Trophoblast cell (in vitro differentiated cells and primary cell): ENCODE measurements around the gene CEACAM5.

Source experiments
- DNase-seq, 2 donors: peaks; one replicate each; pipeline ENCODE4 v3.0.0-alpha.2; 2016
- H2AFZ ChIP-seq: 2 replicates; pipeline ENCODE4 v1.6.1; 2013; ENCODE audit warnings: low read length, moderate library complexity, mild to moderate bottlenecking; ENCODE audit not compliant: insufficient read depth, poor library complexity
- H2AK5ac ChIP-seq: 2 replicates; pipeline ENCODE4 v1.6.1; 2013; ENCODE audit warnings: mild to moderate bottlenecking, low read length
- H2BK120ac ChIP-seq: 2 replicates; pipeline ENCODE4 v1.6.1; 2013; ENCODE audit warnings: low read length, mild to moderate bottlenecking, moderate library complexity; ENCODE audit not compliant: insufficient read depth, poor library complexity
- H2BK12ac ChIP-seq: 2 replicates; pipeline ENCODE4 v1.6.1; 2013; ENCODE audit warnings: mild to moderate bottlenecking, low read length, moderate library complexity
- H2BK5ac ChIP-seq: 2 replicates; pipeline ENCODE4 v1.6.1; 2013; ENCODE audit warnings: low read length, low read depth, moderate library complexity, mild to moderate bottlenecking; ENCODE audit not compliant: poor library complexity
- H3K14ac ChIP-seq: 2 replicates; pipeline ENCODE4 v1.6.1; 2013; ENCODE audit warnings: mild to moderate bottlenecking, low read length
- H3K18ac ChIP-seq: 2 replicates; pipeline ENCODE4 v1.6.1; 2013; ENCODE audit warnings: mild to moderate bottlenecking, low read length
- H3K23ac ChIP-seq: 2 replicates; pipeline ENCODE4 v1.6.1; 2013; ENCODE audit warnings: low read length
- H3K27ac ChIP-seq: 2 replicates; pipeline ENCODE4 v1.5.1; 2013; ENCODE audit warnings: low read depth, mild to moderate bottlenecking, inconsistent platforms, low read length, moderate library complexity
- H3K27me3 ChIP-seq: 2 replicates; pipeline ENCODE4 v1.6.1; 2013; ENCODE audit warnings: inconsistent platforms, mild to moderate bottlenecking, low read length, moderate library complexity; ENCODE audit not compliant: insufficient read depth
- H3K36me3 ChIP-seq, 2 experiments: 1 replicate in 1 of 2; 2 replicates in 1 of 2; pipeline ENCODE4 v1.6.1; 2013; ENCODE audit warnings: low read length in 2 of 2, mild to moderate bottlenecking in 2 of 2, moderate library complexity in 1 of 2; ENCODE audit not compliant: insufficient read depth in 2 of 2, control insufficient read depth in 1 of 2
- H3K4ac ChIP-seq: 2 replicates; pipeline ENCODE4 v1.6.1; 2013; ENCODE audit warnings: low read depth, mild to moderate bottlenecking, low read length, moderate library complexity
- H3K4me1 ChIP-seq, 2 experiments: 1 replicate in 1 of 2; 2 replicates in 1 of 2; pipeline ENCODE4 v1.6.1; 2013; ENCODE audit warnings: low read length in 2 of 2, mild to moderate bottlenecking in 2 of 2, moderate library complexity in 1 of 2; ENCODE audit not compliant: insufficient read depth in 2 of 2, control insufficient read depth in 1 of 2
- H3K4me2 ChIP-seq: 2 replicates; pipeline ENCODE4 v1.6.1; 2013; ENCODE audit warnings: inconsistent platforms, mild to moderate bottlenecking, low read length, moderate library complexity
- H3K4me3 ChIP-seq: 2 replicates; pipeline ENCODE4 v1.5.1; 2013; ENCODE audit warnings: mild to moderate bottlenecking, low read depth, low read length, inconsistent platforms
- H3K79me1 ChIP-seq: one replicate; pipeline ENCODE4 v1.6.1; 2013; ENCODE audit warnings: low read length
- H3K79me2 ChIP-seq: 2 replicates; pipeline ENCODE4 v1.6.1; 2013; ENCODE audit warnings: low read length, mild to moderate bottlenecking; ENCODE audit not compliant: control insufficient read depth, insufficient read depth, poor library complexity
- H3K9ac ChIP-seq: 2 replicates; pipeline ENCODE4 v1.6.1; 2013; ENCODE audit warnings: mild to moderate bottlenecking, low read length
- H3K9me3 ChIP-seq: 2 replicates; pipeline ENCODE4 v1.6.1; 2013; ENCODE audit warnings: low read depth, mild to moderate bottlenecking, control low read depth, inconsistent platforms, low read length; ENCODE audit not compliant: insufficient read depth
- H4K12ac ChIP-seq: 2 replicates; pipeline ENCODE4 v1.6.1; 2013; ENCODE audit warnings: low read depth, mild to moderate bottlenecking, low read length, moderate library complexity
- H4K8ac ChIP-seq: 2 replicates; pipeline ENCODE4 v1.6.1; 2013; ENCODE audit warnings: low read depth, mild to moderate bottlenecking, low read length, moderate library complexity
- H4K91ac ChIP-seq: one replicate; pipeline ENCODE4 v1.6.1; 2013; ENCODE audit warnings: low read depth, mild to moderate bottlenecking, low read length, moderate library complexity
- WGBS: extraction: QIAGEN DNeasy Blood & Tissue Kit; methylation state at CpG from one replicate; pipeline ENCODE4 v1.1.7; 2013; ENCODE audit warnings: missing lambda C conversion rate; ENCODE audit not compliant: insufficient read length, insufficient coverage; ENCODE audit errors: extremely low coverage; 5-methylcytosine and 5-hydroxymethylcytosine counted together

Gene CEACAM5

GRCh38 chr19:41688687-41689086, 19.7 kb upstream of the CEACAM5 start:
- Histone ChIP-seq H3K4me2 (no peak overlapping the region), H3K18ac (no peak overlapping the region), H3K27me3 (no peaks in the 10 kb centered on the region), H4K91ac (no peak overlapping the region), H3K4me1 (no peaks in the 10 kb centered on the region), H3K14ac (no peak overlapping the region), H3K23ac (no peak overlapping the region), H3K79me2 (no peaks in the 10 kb centered on the region), H3K4ac (no peak overlapping the region), H4K8ac (no peak overlapping the region), H3K9me3 (peaks cover 55% of the 10 kb centered on the region), H4K12ac (no peak overlapping the region), H3K79me1 (no peaks in the 10 kb centered on the region), H3K4me3 (no peak overlapping the region), H2AFZ (no peak overlapping the region), H3K36me3 (no peaks in the 10 kb centered on the region), H3K9ac (no peak overlapping the region), H2BK12ac (no peak overlapping the region), H2BK120ac (no peak overlapping the region), H3K27ac (no peak overlapping the region), H2BK5ac (no peak overlapping the region), H2AK5ac (no peak overlapping the region)
- DNase-seq, result no peak
- no CpG with 5 or more reads among the region's 4 CpGs for WGBS

- Histone ChIP-seq H2AK5ac (no peak overlapping the region), H3K23ac (no peak overlapping the region), H3K9me3 (peaks cover 56% of the 10 kb centered on the region), H4K8ac (no peak overlapping the region), H3K79me1 (no peaks in the 10 kb centered on the region), H3K36me3 (no peaks in the 10 kb centered on the region), H3K4me2 (no peak overlapping the region), H3K4me3 (peak overlapping the region; percentile 37), H2AFZ (no peak overlapping the region), H3K79me2 (no peaks in the 10 kb centered on the region), H2BK120ac (no peak overlapping the region), H3K4me1 (no peaks in the 10 kb centered on the region), H3K27me3 (no peaks in the 10 kb centered on the region), H2BK12ac (no peak overlapping the region), H4K91ac (no peak overlapping the region), H2BK5ac (no peak overlapping the region), H4K12ac (no peak overlapping the region), H3K14ac (no peak overlapping the region), H3K27ac (no peak overlapping the region), H3K4ac (no peak overlapping the region), H3K9ac (no peak overlapping the region), H3K18ac (no peak overlapping the region)
- no CpG with 5 or more reads among the region's 4 CpGs for WGBS
- no peak for DNase-seq
These were observed 18.2 kb upstream of the CEACAM5 start for GRCh38 chr19:41689993-41690800.

DNA sequence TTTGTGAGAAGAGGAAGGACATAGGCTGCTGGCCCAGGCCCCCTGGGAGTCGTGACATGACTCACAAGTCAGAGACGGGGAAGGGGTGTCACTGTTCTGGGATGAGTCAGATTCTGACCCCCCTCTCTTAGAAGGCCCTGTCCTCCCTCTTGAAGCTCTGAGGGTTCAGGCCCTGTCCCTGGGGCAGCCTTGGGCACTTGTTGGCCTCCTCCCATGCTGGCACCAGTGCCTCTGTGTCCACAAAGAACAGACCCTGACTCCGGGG, 17.7 kb upstream of the CEACAM5 start:
- Histone ChIP-seq H2AK5ac (no peak overlapping the region), H3K23ac (no peak overlapping the region), H3K4me3 (no peak overlapping the region), H2AFZ (no peak overlapping the region), H4K91ac (no peak overlapping the region), H3K79me2 (no peaks in the 10 kb centered on the region), H3K4ac (no peak overlapping the region), H3K79me1 (no peaks in the 10 kb centered on the region), H3K18ac (no peak overlapping the region), H3K36me3 (no peaks in the 10 kb centered on the region), H3K14ac (no peak overlapping the region), H2BK12ac (no peak overlapping the region), H3K9me3 (peaks cover 62% of the 10 kb centered on the region), H2BK5ac (no peak overlapping the region), H3K4me2 (no peak overlapping the region), H3K27ac (no peak overlapping the region), H3K27me3 (no peaks in the 10 kb centered on the region), H4K8ac (no peak overlapping the region), H4K12ac (no peak overlapping the region), H3K9ac (no peak overlapping the region), H3K4me1 (no peaks in the 10 kb centered on the region), H2BK120ac (no peak overlapping the region)
- no peak for DNase-seq
- WGBS, result no CpG with 5 or more reads among the region's 3 CpGs

- Histone ChIP-seq H2AFZ (no peak overlapping the region), H3K79me2 (no peaks in the 10 kb centered on the region), H4K91ac (no peak overlapping the region), H2BK5ac (no peak overlapping the region), H2BK120ac (no peak overlapping the region), H3K4me2 (no peak overlapping the region), H3K9ac (no peak overlapping the region), H4K12ac (no peak overlapping the region), H3K27me3 (no peaks in the 10 kb centered on the region), H2BK12ac (no peak overlapping the region), H3K9me3 (peaks cover 65% of the 10 kb centered on the region), H3K27ac (no peak overlapping the region), H4K8ac (no peak overlapping the region), H3K4me1 (no peaks in the 10 kb centered on the region), H3K18ac (no peak overlapping the region), H3K4me3 (no peak overlapping the region), H2AK5ac (no peak overlapping the region), H3K23ac (no peak overlapping the region), H3K79me1 (no peaks in the 10 kb centered on the region), H3K4ac (no peak overlapping the region), H3K36me3 (no peaks in the 10 kb centered on the region), H3K14ac (no peak overlapping the region)
- WGBS, result no CpG with 5 or more reads among the region's 20 CpGs
- peak in 1 of 2 donors; percentile 26 for DNase-seq
These were observed 17.0 kb upstream of the CEACAM5 start for GRCh38 chr19:41691268-41691970.
